Activated CD4-positive, CD25-positive, alpha-beta regulatory T cell treated with anti-CD3 and anti-CD28 coated beads, Interleukin-2, amount 50 U/mL, for 16 hours (primary cell): Measurements from ENCODE around the gene KCTD17.

Source experiments
- DNase-seq: peaks from one replicate; pipeline ENCODE4 v3.0.0-alpha.2; 2020; ENCODE audit warnings: low read depth, low spot score

The KCTD17 gene

GRCh38 chr22:37043209-37043827 is 8.2 kb upstream of the KCTD17 start:
- DNase-seq = no peak

GRCh38 chr22:37043828-37044538 is 7.6 kb upstream of the KCTD17 start:
- DNase-seq = no peak

DNA sequence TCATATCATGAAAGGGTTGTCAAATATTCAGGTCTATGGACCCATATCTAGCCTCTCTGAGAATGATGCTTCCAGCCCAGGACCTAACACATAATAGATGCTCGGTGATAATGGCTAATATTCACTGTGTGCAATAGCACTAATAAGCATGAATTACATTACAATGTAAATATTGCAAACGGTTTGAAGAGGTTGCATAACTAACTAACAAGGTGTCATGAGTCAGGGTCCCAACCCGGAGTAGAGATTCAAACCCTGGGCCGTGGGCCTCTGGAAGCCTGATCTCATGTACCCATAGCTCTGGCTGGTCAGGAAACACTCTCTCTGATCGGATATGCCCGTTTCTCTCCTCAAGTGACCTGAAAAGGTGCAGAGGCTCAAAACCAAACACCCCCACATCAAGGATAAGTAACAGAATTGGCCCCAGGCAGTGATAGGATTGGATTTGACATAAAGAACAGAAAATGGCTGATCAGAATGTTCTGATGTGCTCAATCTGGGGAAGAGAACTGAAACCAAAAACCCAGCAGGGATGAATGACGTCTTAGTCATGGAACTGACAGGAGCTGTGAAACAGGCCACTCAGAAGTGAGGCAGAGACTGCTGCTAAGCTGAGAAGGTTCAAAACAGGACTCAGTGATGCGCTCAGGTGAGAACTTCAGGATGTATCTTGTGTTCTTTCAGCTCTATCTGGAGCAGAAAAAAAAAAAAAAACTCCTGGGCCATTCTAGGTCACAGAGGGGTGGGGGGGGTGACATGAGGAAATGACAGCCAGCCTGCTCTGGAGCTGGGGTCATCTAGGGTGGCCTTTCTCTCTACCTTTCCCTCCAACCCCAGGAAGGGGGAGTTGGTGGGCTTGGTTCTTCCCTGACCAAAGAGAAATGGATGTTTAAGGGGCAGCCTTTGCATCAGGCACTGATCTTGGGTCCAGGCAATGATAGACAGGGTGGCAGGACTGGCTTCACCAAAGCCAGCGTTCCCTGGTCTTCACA is 6.6 kb upstream of the KCTD17 start:
- no peak for DNase-seq

- DNase-seq = no peak
These were observed 5.6 kb upstream of the KCTD17 start for GRCh38 chr22:37045958-37046357.

DNA sequence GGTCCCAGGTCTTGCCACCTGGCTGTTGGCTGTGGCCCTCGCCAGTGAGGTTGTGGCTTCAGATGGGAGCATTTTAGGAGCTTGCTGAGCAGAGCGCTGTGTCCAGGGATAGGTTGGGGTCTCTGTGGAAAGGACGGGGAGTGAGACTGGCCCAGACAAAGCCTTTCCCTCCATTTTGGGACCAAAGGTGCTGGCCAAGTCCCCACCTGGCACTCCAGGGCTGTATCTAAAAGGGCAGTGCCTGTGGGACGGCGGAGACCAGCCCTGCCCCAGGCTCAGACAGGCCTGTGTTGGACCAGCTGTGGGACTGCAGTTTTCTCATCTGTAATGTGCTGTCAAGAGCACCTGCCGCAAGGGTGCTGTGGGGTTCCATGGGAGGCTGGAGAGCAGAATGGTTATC is 5.0 kb upstream of the KCTD17 start:
- DNase-seq = no peak

DNA sequence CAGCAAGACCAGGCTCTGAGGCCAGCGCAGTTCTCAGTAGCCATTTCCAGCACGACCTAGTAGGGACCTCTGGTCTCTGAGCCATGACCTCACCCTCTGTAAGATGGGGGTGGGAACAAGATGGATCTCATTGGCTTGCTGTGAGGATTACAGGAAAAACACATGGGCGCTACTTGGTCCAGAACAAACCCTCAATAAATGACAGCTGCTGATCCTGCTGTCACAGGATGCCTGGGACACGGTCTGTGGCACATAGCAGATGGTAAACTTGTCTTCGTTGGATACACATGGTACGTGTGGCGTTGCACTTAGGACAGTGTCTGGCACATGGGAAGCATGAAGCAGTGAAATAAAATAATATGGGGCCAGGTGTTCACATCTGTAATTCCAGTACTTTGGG is 4.5 kb upstream of the KCTD17 start:
- DNase-seq = no peak

- DNase-seq = no peak
These were observed 3.4 kb upstream of the KCTD17 start for GRCh38 chr22:37048133-37048532.

- no peak for DNase-seq
These were observed 2.3 kb upstream of the KCTD17 start for GRCh38 chr22:37049224-37049623.

DNA sequence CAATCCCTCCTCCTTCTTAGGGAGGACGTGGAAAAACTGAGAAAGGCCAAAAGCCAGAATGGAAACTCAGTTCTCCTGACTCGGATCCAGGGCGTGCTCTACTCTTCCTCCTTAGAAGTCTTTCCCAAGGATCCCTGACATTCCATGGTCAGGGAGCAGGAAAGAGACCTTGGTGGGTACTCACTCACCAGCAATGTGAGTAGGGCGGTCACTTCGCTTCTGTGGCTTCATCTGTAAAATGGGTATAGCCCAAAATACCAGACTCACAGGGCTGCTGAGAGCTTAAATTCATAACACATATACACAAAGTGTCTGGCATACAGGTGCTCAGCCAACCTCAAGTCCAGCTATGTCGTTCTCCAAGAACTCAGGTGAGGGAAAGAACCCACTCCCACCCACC is 629 bp upstream of the KCTD17 start:
- DNase-seq = no peak

- no peak for DNase-seq
These were observed 1.1 kb downstream of the KCTD17 start for GRCh38 chr22:37052386-37053309.

- DNase-seq = no peak
These were observed 1.9 kb downstream of the KCTD17 start for GRCh38 chr22:37053310-37054055.

GRCh38 chr22:37054056-37054395 is 2.5 kb downstream of the KCTD17 start:
- no peak for DNase-seq

DNA sequence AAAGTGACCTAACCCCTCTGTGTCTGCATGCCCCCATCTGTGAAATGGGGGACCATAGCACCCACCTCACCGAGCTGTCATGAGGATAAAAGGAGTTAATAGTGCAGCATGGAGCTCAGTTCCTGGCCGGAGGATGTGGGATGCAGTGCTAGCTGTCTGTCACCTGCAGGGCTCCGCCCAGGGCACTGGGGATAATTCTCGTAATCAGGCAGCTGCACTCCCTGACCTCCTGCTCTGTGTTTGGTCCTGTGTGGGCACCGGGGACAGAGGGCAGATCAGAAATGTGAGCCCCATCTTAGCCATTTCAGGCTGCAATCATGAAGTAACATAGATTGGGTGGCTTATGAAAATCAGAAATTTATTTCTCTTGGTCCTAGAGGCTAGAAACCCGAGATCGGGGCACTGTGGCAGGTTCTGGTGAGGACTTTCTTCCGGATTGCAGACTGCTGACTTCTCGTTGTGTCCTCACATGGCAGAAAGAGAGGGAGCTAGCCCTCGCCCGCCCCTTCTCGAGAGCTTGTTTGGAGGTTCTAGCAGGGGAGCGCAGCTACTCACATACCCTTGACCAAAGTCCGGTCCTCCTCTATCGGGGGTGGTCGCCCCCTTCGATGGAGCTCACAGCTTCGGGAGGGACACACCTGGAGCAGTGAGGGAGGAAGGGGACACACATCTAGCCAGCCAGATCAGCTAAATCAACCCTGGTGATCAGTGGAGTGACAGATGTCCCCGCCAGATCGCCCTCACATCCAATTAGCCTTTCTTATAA is 3.2 kb downstream of the KCTD17 start:
- no peak for DNase-seq

GRCh38 chr22:37056246-37056645 is 4.7 kb downstream of the KCTD17 start:
- no peak for DNase-seq

DNA sequence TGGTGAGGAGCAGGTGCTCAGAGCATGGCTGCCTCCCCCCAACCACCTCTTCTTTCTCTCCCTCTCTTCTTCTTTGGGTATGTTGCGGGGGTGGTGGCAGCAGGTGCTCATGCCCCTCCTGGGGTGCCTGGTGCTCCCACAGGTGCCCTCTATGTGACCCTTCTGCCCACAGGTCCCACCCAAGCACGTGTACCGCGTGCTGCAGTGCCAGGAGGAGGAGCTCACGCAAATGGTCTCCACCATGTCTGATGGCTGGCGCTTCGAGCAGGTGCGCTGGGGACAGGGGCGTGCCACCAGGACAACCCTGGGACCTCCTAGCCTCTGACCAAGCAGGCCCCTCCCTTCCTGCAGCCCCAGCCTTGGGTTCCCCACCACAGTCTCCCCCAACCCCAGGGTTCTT is 5.7 kb downstream of the KCTD17 start:
- no peak for DNase-seq

GRCh38 chr22:37057796-37058510 is 6.4 kb downstream of the KCTD17 start:
- no peak for DNase-seq

GRCh38 chr22:37058917-37059701 is 7.6 kb downstream of the KCTD17 start:
- no peak for DNase-seq

GRCh38 chr22:37059876-37060449 is 8.4 kb downstream of the KCTD17 start:
- no peak for DNase-seq
